H1 (cell line): ENCODE measurements around the gene TXLNG. TPM values are rescaled to one million over a fixed set of nuclear protein-coding genes. Genes with fewer than 3 reads are reported as not detected.
"Not testable (repeated sequence)": the region's sequence is repeated elsewhere in the genome, so short reads cannot be mapped to it uniquely, and the experiment has no call there.

Experiments used
- CTCF ChIA-PET: fragments of 300-600 bp; sonication (Branson Sonifier 250); formaldehyde crosslinking; loops from one replicate; lab custom pipeline; 2021; ENCODE audit not compliant: partially characterized antibody; lab: Charles Lee
- POLR2A ChIA-PET: fragments of 300-600 bp; sonication (Branson Sonifier 250); formaldehyde crosslinking; loops from one replicate; lab custom pipeline; 2021; ENCODE audit warnings: inconsistent platforms; ENCODE audit not compliant: partially characterized antibody; lab: Charles Lee
- DNase-seq, 2 experiments: peaks; one replicate each; pipeline versions ENCODE4 v3.0.0 to v3.0.0-alpha.2; 2010 to 2022; ENCODE audit warnings: low spot score in 2 of 2, low read depth in 1 of 2, mixed read lengths in 1 of 2
- FAIRE-seq: peaks from 2 replicates; lab custom pipeline; 2011; peaks lifted over from hg19 to GRCh38; lab: Jason Lieb, UNC
- H2AFZ ChIP-seq: 2 replicates; pipeline ENCODE4 v1.8.1; 2012; ENCODE audit warnings: low read length, inconsistent platforms
- H2AK5ac ChIP-seq: 2 replicates; pipeline ENCODE4 v1.6.1; 2013; ENCODE audit warnings: low read depth, low read length
- H2BK120ac ChIP-seq: replicated peaks from 2 replicates; pipeline ENCODE3; 2013; ENCODE audit warnings: low read depth, low read length, inconsistent platforms
- H2BK12ac ChIP-seq: 2 replicates; pipeline ENCODE4 v1.6.1; 2013; ENCODE audit warnings: low read depth, low read length
- H2BK15ac ChIP-seq: 2 replicates; pipeline ENCODE4 v1.6.1; 2013; ENCODE audit warnings: low read length
- H2BK20ac ChIP-seq: 2 replicates; pipeline ENCODE4 v1.6.1; 2013; ENCODE audit warnings: low read length
- H2BK5ac ChIP-seq: 2 replicates; pipeline ENCODE4 v1.6.1; 2013; ENCODE audit warnings: low read depth, low read length
- H3K14ac ChIP-seq: 2 replicates; pipeline ENCODE4 v1.6.1; 2013; ENCODE audit warnings: inconsistent platforms; ENCODE audit not compliant: insufficient read length
- H3K18ac ChIP-seq: 2 replicates; pipeline ENCODE4 v1.6.1; 2013; ENCODE audit warnings: low read length; ENCODE audit errors: extremely low read depth
- H3K23ac ChIP-seq: 2 replicates; pipeline ENCODE4 v1.6.1; 2013; ENCODE audit warnings: inconsistent platforms; ENCODE audit not compliant: insufficient read length
- H3K23me2 ChIP-seq: 2 replicates; pipeline ENCODE4 v1.6.1; 2013; ENCODE audit warnings: low read depth, low read length
- H3K27ac ChIP-seq: 2 replicates; pipeline ENCODE4 v1.6.1; 2011; ENCODE audit warnings: low read depth, low read length, inconsistent platforms
- H3K27me3 ChIP-seq, 4 experiments: replicated peaks in 1 of 4; 1 replicate in 1 of 4; 2 replicates in 3 of 4; pipeline versions ENCODE4 v1.6.1 to v1.8.1; 2011 to 2013; ENCODE audit warnings: low read length in 3 of 4, mild to moderate bottlenecking in 3 of 4, inconsistent platforms in 2 of 4, mixed read lengths in 2 of 4, moderate library complexity in 1 of 4; ENCODE audit not compliant: control insufficient read depth in 3 of 4, insufficient read depth in 3 of 4; ENCODE audit errors: extremely low read depth in 1 of 4
- H3K36me3 ChIP-seq, 4 experiments: 2 replicates each; pipeline versions ENCODE4 v1.6.1 to v1.8.1; 2011 to 2013; ENCODE audit warnings: mild to moderate bottlenecking in 4 of 4, low read length in 3 of 4, moderate library complexity in 2 of 4, control low read depth in 1 of 4, inconsistent platforms in 1 of 4; ENCODE audit not compliant: insufficient read depth in 4 of 4, control insufficient read depth in 2 of 4
- H3K4ac ChIP-seq: replicated peaks from 2 replicates; pipeline ENCODE3; 2013; ENCODE audit warnings: low read length, low read depth, mixed read lengths, inconsistent platforms; ENCODE audit not compliant: insufficient read length
- H3K4me1 ChIP-seq, 4 experiments: replicated peaks in 1 of 4; 1 replicate in 1 of 4; 2 replicates in 3 of 4; pipeline versions ENCODE4 v1.6.1 to v1.8.1; 2011 to 2013; ENCODE audit warnings: low read length in 3 of 4, inconsistent platforms in 2 of 4, mixed read lengths in 1 of 4; ENCODE audit not compliant: insufficient read depth in 4 of 4, control insufficient read depth in 3 of 4
- H3K4me2 ChIP-seq, 2 experiments: 2 replicates each; pipeline versions ENCODE4 v1.6.1 to v1.8.1; 2011 to 2013; ENCODE audit warnings: low read depth in 2 of 2, low read length in 2 of 2, control low read depth in 1 of 2, inconsistent platforms in 1 of 2, mild to moderate bottlenecking in 1 of 2; ENCODE audit not compliant: insufficient read depth in 1 of 2
- H3K4me3 ChIP-seq, 4 experiments: fragments of 200-600, 300-600 bp in 1 of 4; sonication (generic), shearing (Covaris generic), sonication (Bioruptor Twin) in 1 of 4; 2 replicates each; pipeline versions ENCODE4 v1.5.1 to v1.8.1; 2011 to 2016; ENCODE audit warnings: low read length in 4 of 4, low read depth in 3 of 4, control low read depth in 2 of 4, inconsistent platforms in 2 of 4, mild to moderate bottlenecking in 2 of 4, mixed read lengths in 1 of 4, moderate library complexity in 1 of 4; ENCODE audit not compliant: insufficient read depth in 2 of 4; ENCODE audit errors: extremely low read depth in 1 of 4
- H3K56ac ChIP-seq: replicated peaks from 2 replicates; pipeline ENCODE3; 2013; ENCODE audit warnings: low read depth, mild to moderate bottlenecking, mixed read lengths, low read length, inconsistent platforms; ENCODE audit not compliant: insufficient read length
- H3K79me1 ChIP-seq: 2 replicates; pipeline ENCODE4 v1.6.1; 2013; ENCODE audit warnings: low read depth, low read length, control low read depth
- H3K79me2 ChIP-seq, 2 experiments: 2 replicates each; pipeline versions ENCODE4 v1.6.1 to v1.8.1; 2012 to 2013; ENCODE audit warnings: low read length in 2 of 2, mild to moderate bottlenecking in 2 of 2, inconsistent platforms in 1 of 2; ENCODE audit not compliant: insufficient read depth in 2 of 2, control insufficient read depth in 1 of 2
- H3K9ac ChIP-seq, 4 experiments: replicated peaks in 1 of 4; 1 replicate in 1 of 4; 2 replicates in 3 of 4; pipeline versions ENCODE4 v1.6.1 to v1.8.1; 2011 to 2013; ENCODE audit warnings: low read depth in 3 of 4, low read length in 3 of 4, control low read depth in 2 of 4, mild to moderate bottlenecking in 2 of 4, moderate library complexity in 2 of 4, inconsistent platforms in 1 of 4; ENCODE audit errors: extremely low read depth in 1 of 4
- H3K9me3 ChIP-seq, 2 experiments: 2 replicates each; pipeline versions ENCODE4 v1.6.1 to v1.8.1; 2012 to 2013; ENCODE audit warnings: mild to moderate bottlenecking in 2 of 2, moderate library complexity in 2 of 2, control low read depth in 1 of 2, inconsistent platforms in 1 of 2, low read depth in 1 of 2, low read length in 1 of 2, mixed read lengths in 1 of 2; ENCODE audit not compliant: insufficient read depth in 2 of 2
- H4K20me1 ChIP-seq, 2 experiments: replicated peaks in 1 of 2; 2 replicates each; pipeline versions ENCODE3 to v1.8.1; 2011 to 2013; ENCODE audit warnings: inconsistent platforms in 2 of 2, low read length in 2 of 2, mild to moderate bottlenecking in 1 of 2; ENCODE audit not compliant: insufficient read depth in 2 of 2, control insufficient read depth in 1 of 2
- H4K5ac ChIP-seq: 2 replicates; pipeline ENCODE4 v1.6.1; 2013; ENCODE audit warnings: low read length, low read depth, mixed read lengths, inconsistent platforms; ENCODE audit not compliant: insufficient read length
- H4K8ac ChIP-seq: 2 replicates; pipeline ENCODE4 v1.8.0; 2013; ENCODE audit warnings: mild to moderate bottlenecking, moderate library complexity, low read length, inconsistent platforms; ENCODE audit not compliant: insufficient read depth; ENCODE audit errors: extremely low read depth
- H4K91ac ChIP-seq: replicated peaks from 2 replicates; pipeline ENCODE3; 2013; ENCODE audit warnings: low read length, mixed read lengths, inconsistent platforms; ENCODE audit not compliant: insufficient read length
- WGBS, 2 experiments: shearing (Covaris generic) in 1 of 2; methylation state at CpG; one replicate each; pipeline versions ENCODE4 v1.1.6 to v1.1.7; 2013 to 2015; ENCODE audit warnings: low lambda C conversion rate in 2 of 2, mixed read lengths in 2 of 2, inconsistent platforms in 1 of 2, low coverage in 1 of 2, missing lambda C conversion rate in 1 of 2; ENCODE audit not compliant: insufficient replicate concordance in 2 of 2, insufficient coverage in 1 of 2, insufficient read length in 1 of 2; ENCODE audit errors: extremely low coverage in 1 of 2, missing lambda C conversion rate in 1 of 2; 5-methylcytosine and 5-hydroxymethylcytosine counted together
- polyA plus RNA-seq, 7 experiments: library from polyadenylated mRNA; depleted of rRNA in 3 of 7; stranded (reverse) in 5 of 7; unstranded in 2 of 7; fragments of >200 nt in 5 of 7; fragments of 200-250 nt in 2 of 7; gene quantifications; 1 replicate in 5 of 7; 2 replicates in 1 of 7; 4 replicates in 1 of 7; pipeline versions ENCODE4 v1.2.1 to v1.2.3, GENCODE V29; 2011 to 2013; ENCODE audit warnings: missing spikeins in 2 of 7, mixed read lengths in 2 of 7
- total RNA-seq: library from RNA; stranded (reverse); fragmentation: NEBNext Ultra II Directional; extraction: Animal tissue kit (Norgen Biotek cat#: 25700); gene quantifications from 2 replicates; pipeline ENCODE4 v1.2.1, GENCODE V29; 2021

Gene TXLNG
- total and polyA plus RNA-seq, 2 of the 8 experiments (the other 6 are each of a cell fraction or from before 2014, with no cell fraction given) = 32.9 to 42.9 TPM

DNA sequence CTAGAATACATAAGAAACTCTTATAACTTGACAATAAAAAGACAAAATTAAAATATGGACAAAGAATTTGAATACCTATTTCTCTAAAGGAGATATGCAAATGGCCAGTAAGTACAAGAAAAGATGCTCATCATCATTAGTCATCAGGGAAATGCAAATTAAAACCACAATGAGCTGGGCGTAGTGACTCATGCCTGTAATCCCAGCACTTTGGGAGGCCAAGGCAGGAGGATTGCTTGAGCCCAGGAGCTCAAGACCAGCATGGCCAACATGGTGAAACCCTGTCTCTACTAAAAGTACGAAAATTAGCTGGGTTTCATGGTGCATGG, 69.8 kb downstream of the TXLNG start:
- WGBS, 2 experiments = 94% methylated on average over 2 of the region's 2 CpGs; no CpG with 5 or more reads in 1 of the 2 experiments
- not testable (repeated sequence) for H3K4me1 ChIP-seq, H2BK12ac ChIP-seq, H2AFZ ChIP-seq, H3K4ac ChIP-seq, H3K27ac ChIP-seq, H3K9ac ChIP-seq, H3K27me3 ChIP-seq, H3K79me1 ChIP-seq, H4K91ac ChIP-seq, FAIRE-seq, H3K18ac ChIP-seq, H3K56ac ChIP-seq, H2BK5ac ChIP-seq, H3K4me2 ChIP-seq, H2BK20ac ChIP-seq, H3K23me2 ChIP-seq, H3K4me3 ChIP-seq, H2BK15ac ChIP-seq, H4K8ac ChIP-seq, H2BK120ac ChIP-seq, H3K23ac ChIP-seq, DNase-seq, H4K5ac ChIP-seq, H3K9me3 ChIP-seq, H2AK5ac ChIP-seq, H3K14ac ChIP-seq, H4K20me1 ChIP-seq
- Histone ChIP-seq H3K79me2 (peaks cover 0 to 41% of the 10 kb centered on the region in 2 experiments; a peak in 2 of 4 replicates), H3K36me3 (peaks cover 2 to 68% (median 41%) of the 10 kb centered on the region in 4 experiments; a peak in 6 of 8 replicates)
- POLR2A ChIA-PET = interaction anchor here (0.7 to 1.5 kb wide), 5 partner anchors 10 to 15 kb away, joined by 3 to 5 read pairs (median 3); no protein-coding TSS in a partner anchor
- CTCF ChIA-PET = interaction anchor here (0.6 to 1.8 kb wide), 3 partner anchors 18 to 30 kb away, joined by 3 to 5 read pairs (median 3); no protein-coding TSS in a partner anchor
